Measurements from ENCODE around the gene SYTL3. TPM values are rescaled to one million over a fixed set of nuclear protein-coding genes. Genes with fewer than 3 reads are reported as not detected.
A peak's percentile ranks its signal among the peaks of the same experiment; 100 is the strongest.

Gene SYTL3
- total RNA-seq, 5 donors from 2014 or later (not counting 1 experiment from before 2014, with no cell fraction given), result 14.4 to 45.6 (median 22.9) TPM

DNA sequence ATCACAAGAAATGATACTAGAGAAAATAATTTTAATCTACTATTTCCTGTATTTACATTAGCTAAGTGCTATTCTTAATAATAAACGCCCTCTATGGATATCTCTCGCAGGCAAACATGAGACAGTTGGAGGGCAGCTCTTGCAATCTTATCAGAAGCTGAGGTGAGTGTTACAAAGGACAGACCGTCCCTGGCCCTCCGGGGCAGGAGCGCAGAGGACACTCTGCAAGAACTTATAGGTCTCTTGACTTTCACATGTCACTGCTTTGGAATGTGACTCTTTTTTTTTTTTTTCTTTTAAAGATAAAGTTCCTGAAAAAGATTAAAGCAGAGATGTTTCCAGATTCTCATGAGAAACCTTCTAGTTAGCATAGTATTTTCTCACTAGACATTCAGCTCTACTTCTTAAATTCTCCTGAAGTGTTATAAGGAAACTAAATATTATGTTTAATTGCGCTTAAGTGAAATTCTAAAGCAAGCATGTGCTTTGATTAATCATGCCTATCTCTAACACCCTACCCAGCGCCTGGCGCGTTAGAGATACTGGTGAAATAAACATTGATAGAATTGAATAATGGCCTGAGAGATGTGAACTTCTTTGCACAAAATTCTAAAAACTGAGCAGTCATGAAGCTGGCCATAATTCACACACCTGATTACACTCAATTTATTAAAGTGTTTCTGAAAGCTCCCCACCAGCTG lies 57.4 kb downstream of the SYTL3 start:
- CTCF ChIA-PET, result interaction anchor here in 1 of 2 donors (0.6 to 1.7 kb wide), 6 partner anchors 40 to 380 kb away, joined by 3 to 5 read pairs (median 4); no protein-coding TSS in a partner anchor
- no peak overlapping the region for H3K27ac ChIP-seq (ENCODE audit: low read length)
- peaks cover 34% of the 10 kb centered on the region for H3K36me3 Mint-ChIP-seq

DNA sequence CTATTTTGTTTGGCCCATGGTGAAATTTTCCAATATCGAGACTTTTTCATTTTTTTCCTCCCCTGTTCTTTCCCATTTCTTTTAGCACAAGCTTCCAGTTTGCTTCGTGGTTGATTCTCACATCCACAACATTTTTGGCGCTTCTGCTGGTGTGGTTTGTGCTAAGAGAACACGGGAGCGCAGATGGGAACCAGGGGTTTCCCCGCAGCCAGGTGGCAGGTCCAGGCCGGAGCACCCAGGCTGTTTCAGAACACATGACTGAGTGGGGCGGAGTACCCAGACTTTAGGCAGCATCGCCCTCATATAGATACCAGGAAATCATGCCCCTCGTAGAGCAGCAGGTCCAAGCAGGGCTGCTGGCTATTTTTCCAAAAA lies 58.0 kb downstream of the SYTL3 start:
- H3K27ac Mint-ChIP-seq, result no peak overlapping the region
- H3K9me3 Mint-ChIP-seq, result no peaks in the 10 kb centered on the region
- no peak overlapping the region for H3K27ac ChIP-seq (ENCODE audit: low read length)
- H3K36me3 ChIP-seq (ENCODE audit: control insufficient read depth in 2 of 2, extremely low read depth in 1 of 2, insufficient read depth in 1 of 2, low read length in 1 of 2), result peaks cover 9 to 16% of the 10 kb centered on the region in 2 donors
- DNase-seq (no peak), ATAC-seq (replicated peaks in 1 of 4) (no peak)
- peaks cover 0 to 16% of the 10 kb centered on the region in 2 experiments for H3K4me1 ChIP-seq (ENCODE audit: control insufficient read depth in 1 of 2, extremely low read depth in 1 of 2, insufficient read depth in 2 of 2, low read length in 2 of 2)
- CTCF ChIA-PET, result interaction anchor here in 1 of 2 donors (0.6 to 0.7 kb wide), 3 partner anchors 85 to 380 kb away, joined by 3 read pairs; no protein-coding TSS in a partner anchor
- no peaks in the 10 kb centered on the region for H3K27me3 ChIP-seq (replicated peaks in 1 of 2; ENCODE audit: control insufficient read depth in 2 of 2, extremely low read depth in 1 of 2, insufficient read depth in 2 of 2, low read length in 1 of 2)
- POLR2A ChIA-PET, result interaction anchor here in 1 of 2 donors (0.6 kb wide), 1 partner anchor 274 kb away, joined by 3 read pairs; no protein-coding TSS in a partner anchor
- H3K9me3 ChIP-seq, result no peaks in the 10 kb centered on the region
- H3K36me3 Mint-ChIP-seq, result peaks cover 34% of the 10 kb centered on the region
- H3K4me1 Mint-ChIP-seq, result peaks cover 7 to 10% (median 9%) of the 10 kb centered on the region in 3 donors
- no peak overlapping the region for H3K4me3 ChIP-seq (ENCODE audit: control insufficient read depth in 1 of 2, extremely low read depth in 1 of 2, low read length in 1 of 2)
- H3K4me3 Mint-ChIP-seq, result no peak overlapping the region
- no peaks in the 10 kb centered on the region for H3K27me3 Mint-ChIP-seq
- WGBS (ENCODE audit: insufficient coverage), result 30% methylated on average over 2 of the region's 10 CpGs

More for the DNA sequence above, 57.4 kb downstream of the SYTL3 start:
- no peaks in the 10 kb centered on the region for H3K9me3 ChIP-seq
- Mint-ChIP-seq H3K9me3 (no peaks in the 10 kb centered on the region), H3K4me1 (peaks cover 7 to 10% (median 9%) of the 10 kb centered on the region in 3 donors), H3K27me3 (no peaks in the 10 kb centered on the region), H3K4me3 (no peak overlapping the region), H3K27ac (no peak overlapping the region)
- DNase-seq (no peak), ATAC-seq (replicated peaks in 1 of 4) (no peak)
- no peak overlapping the region for H3K4me3 ChIP-seq (ENCODE audit: control insufficient read depth in 1 of 2, extremely low read depth in 1 of 2, low read length in 1 of 2)
- H3K4me1 ChIP-seq (ENCODE audit: control insufficient read depth in 1 of 2, extremely low read depth in 1 of 2, insufficient read depth in 2 of 2, low read length in 2 of 2), result peaks cover 0 to 16% of the 10 kb centered on the region in 2 experiments
- H3K27me3 ChIP-seq (replicated peaks in 1 of 2; ENCODE audit: control insufficient read depth in 2 of 2, extremely low read depth in 1 of 2, insufficient read depth in 2 of 2, low read length in 1 of 2), result no peaks in the 10 kb centered on the region
- peaks cover 9 to 16% of the 10 kb centered on the region in 2 donors for H3K36me3 ChIP-seq (ENCODE audit: control insufficient read depth in 2 of 2, extremely low read depth in 1 of 2, insufficient read depth in 1 of 2, low read length in 1 of 2)
- POLR2A ChIA-PET, result interaction anchor here (0.5 to 1.1 kb wide), 3 partner anchors 274 to 1242 kb away, joined by 3 read pairs; no protein-coding TSS in a partner anchor
- WGBS (ENCODE audit: insufficient coverage), result 93% methylated on average over 2 of the region's 9 CpGs

DNA sequence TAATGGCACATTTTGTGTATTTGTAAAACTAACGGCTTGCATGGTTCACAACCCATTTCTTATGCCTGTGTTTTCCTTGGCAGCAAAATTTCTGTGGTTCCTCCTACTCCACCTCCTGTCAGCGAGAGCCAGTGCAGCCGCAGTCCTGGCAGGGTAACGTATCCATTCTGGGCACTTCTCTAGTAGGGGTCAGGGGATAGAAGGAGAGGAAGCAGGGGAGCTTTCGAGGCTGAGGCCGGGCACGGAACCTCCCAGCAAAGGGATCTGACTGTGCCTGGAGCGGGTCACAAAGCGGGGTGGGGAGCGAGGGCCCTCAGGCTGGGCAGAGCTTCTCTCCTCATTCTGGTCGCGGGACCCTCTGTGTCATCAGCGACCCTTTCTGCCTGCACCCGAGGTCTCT lies 58.4 kb downstream of the SYTL3 start:
- H3K27me3 Mint-ChIP-seq, result no peaks in the 10 kb centered on the region
- DNase-seq (no peak), ATAC-seq (replicated peaks in 1 of 4) (no peak)
- no peaks in the 10 kb centered on the region for H3K27me3 ChIP-seq (replicated peaks in 1 of 2; ENCODE audit: control insufficient read depth in 2 of 2, extremely low read depth in 1 of 2, insufficient read depth in 2 of 2, low read length in 1 of 2)
- peaks cover 9 to 18% of the 10 kb centered on the region in 2 donors for H3K36me3 ChIP-seq (ENCODE audit: control insufficient read depth in 2 of 2, extremely low read depth in 1 of 2, insufficient read depth in 1 of 2, low read length in 1 of 2)
- ChIA-PET POLR2A (interaction anchor here in 1 of 2 donors (0.6 kb wide), 1 partner anchor 273 kb away, joined by 3 read pairs; no protein-coding TSS in a partner anchor), CTCF (interaction anchor here in 1 of 2 donors (0.6 to 0.7 kb wide), 2 partner anchors 81 to 264 kb away, joined by 3 to 4 read pairs; no protein-coding TSS in a partner anchor)
- H3K9me3 ChIP-seq, result no peaks in the 10 kb centered on the region
- 93% methylated on average over 6 of the region's 14 CpGs for WGBS (ENCODE audit: insufficient coverage)
- no peak overlapping the region for H3K4me3 ChIP-seq (ENCODE audit: control insufficient read depth in 1 of 2, extremely low read depth in 1 of 2, low read length in 1 of 2)
- H3K27ac ChIP-seq (ENCODE audit: low read length), result no peak overlapping the region
- no peak overlapping the region for H3K4me3 Mint-ChIP-seq
- no peaks in the 10 kb centered on the region for H3K9me3 Mint-ChIP-seq
- H3K36me3 Mint-ChIP-seq, result peaks cover 38% of the 10 kb centered on the region
- peak overlapping the region in 1 of 2 donors; percentile 50 for H3K27ac Mint-ChIP-seq
- H3K4me1 ChIP-seq (ENCODE audit: control insufficient read depth in 1 of 2, extremely low read depth in 1 of 2, insufficient read depth in 2 of 2, low read length in 2 of 2), result peaks cover 0 to 16% of the 10 kb centered on the region in 2 experiments
- peaks cover 7 to 11% (median 10%) of the 10 kb centered on the region in 3 donors for H3K4me1 Mint-ChIP-seq

DNA sequence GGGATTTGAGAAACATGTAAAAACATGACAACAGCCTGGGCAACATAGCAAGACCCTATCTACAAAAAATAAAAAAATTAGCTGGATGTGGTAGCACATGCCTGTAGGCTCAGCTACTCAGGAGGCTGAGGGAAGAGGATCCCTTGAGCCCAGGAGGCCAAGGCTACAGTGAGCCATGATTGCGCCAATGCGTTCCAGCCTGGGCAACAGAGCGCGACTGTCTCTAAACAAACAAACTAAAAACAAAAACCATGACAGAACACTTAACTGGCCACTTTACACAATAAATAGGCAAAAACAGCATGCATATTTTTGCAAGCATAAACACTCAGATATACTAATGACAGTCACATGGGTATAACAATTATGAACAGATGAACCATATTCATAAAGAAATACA lies 60.0 kb downstream of the SYTL3 start:
- no peaks in the 10 kb centered on the region for H3K27me3 ChIP-seq (replicated peaks in 1 of 2; ENCODE audit: control insufficient read depth in 2 of 2, extremely low read depth in 1 of 2, insufficient read depth in 2 of 2, low read length in 1 of 2)
- DNase-seq (no peak), ATAC-seq (replicated peaks in 1 of 4) (no peak)
- Mint-ChIP-seq H3K27ac (no peak overlapping the region), H3K4me3 (no peak overlapping the region), H3K36me3 (peaks cover 52% of the 10 kb centered on the region), H3K9me3 (no peaks in the 10 kb centered on the region), H3K27me3 (no peaks in the 10 kb centered on the region), H3K4me1 (peaks cover 0 to 8% (median 1%) of the 10 kb centered on the region in 3 donors)
- H3K9me3 ChIP-seq, result no peaks in the 10 kb centered on the region
- no peak overlapping the region for H3K27ac ChIP-seq (ENCODE audit: low read length)
- H3K36me3 ChIP-seq (ENCODE audit: control insufficient read depth in 2 of 2, extremely low read depth in 1 of 2, insufficient read depth in 1 of 2, low read length in 1 of 2), result peaks cover 9 to 31% of the 10 kb centered on the region in 2 donors
- H3K4me1 ChIP-seq (ENCODE audit: control insufficient read depth in 1 of 2, extremely low read depth in 1 of 2, insufficient read depth in 2 of 2, low read length in 2 of 2), result peaks cover 0 to under 1% of the 10 kb centered on the region in 2 experiments
- CTCF ChIA-PET, result interaction anchor here in 1 of 2 donors (1.0 to 1.5 kb wide), 2 partner anchors 264 kb away, joined by 3 to 4 read pairs; no protein-coding TSS in a partner anchor
- POLR2A ChIA-PET, result interaction anchor here in 1 of 2 donors (0.6 kb wide), 1 partner anchor 225 kb away, joined by 3 read pairs; no protein-coding TSS in a partner anchor
- no CpG with 5 or more reads among the region's 4 CpGs for WGBS (ENCODE audit: insufficient coverage)
- H3K4me3 ChIP-seq (ENCODE audit: control insufficient read depth in 1 of 2, extremely low read depth in 1 of 2, low read length in 1 of 2), result no peak overlapping the region

- CTCF ChIA-PET, result interaction anchor here (0.6 to 1.5 kb wide), 3 partner anchors 226 to 269 kb away, joined by 3 read pairs; no protein-coding TSS in a partner anchor
- ATAC-seq (replicated peaks in 1 of 4), result no peak
Observed at GRCh38 chr6:158711264-158711663, 61.4 kb downstream of the SYTL3 start.

GRCh38 chr6:158713469-158713868 lies 63.6 kb downstream of the SYTL3 start:
- Histone ChIP-seq H3K27me3 (replicated peaks in 1 of 2; ENCODE audit: control insufficient read depth in 2 of 2, extremely low read depth in 1 of 2, insufficient read depth in 2 of 2, low read length in 1 of 2) (no peaks in the 10 kb centered on the region), H3K9me3 (no peaks in the 10 kb centered on the region), H3K36me3 (ENCODE audit: control insufficient read depth in 2 of 2, extremely low read depth in 1 of 2, insufficient read depth in 1 of 2, low read length in 1 of 2) (peaks cover 2 to 31% of the 10 kb centered on the region in 2 donors), H3K4me3 (ENCODE audit: control insufficient read depth in 1 of 2, extremely low read depth in 1 of 2, low read length in 1 of 2) (no peak overlapping the region), H3K27ac (ENCODE audit: low read length) (no peak overlapping the region), H3K4me1 (ENCODE audit: control insufficient read depth in 1 of 2, extremely low read depth in 1 of 2, insufficient read depth in 2 of 2, low read length in 2 of 2) (peaks cover 2 to 29% of the 10 kb centered on the region in 2 experiments)
- no CpG with 5 or more reads among the region's 6 CpGs for WGBS (ENCODE audit: insufficient coverage)
- ChIA-PET POLR2A (no interaction called here), CTCF (no interaction called here)
- Mint-ChIP-seq H3K4me1 (peaks cover 30 to 36% (median 31%) of the 10 kb centered on the region in 3 donors), H3K27me3 (no peaks in the 10 kb centered on the region), H3K36me3 (peaks cover 53% of the 10 kb centered on the region), H3K27ac (no peak overlapping the region), H3K4me3 (no peak overlapping the region), H3K9me3 (no peaks in the 10 kb centered on the region)
- DNase-seq, result no peak
- no peak for ATAC-seq (replicated peaks in 1 of 4)

More at GRCh38 chr6:158711264-158711663, 61.4 kb downstream of the SYTL3 start:
- no peak overlapping the region for H3K27ac ChIP-seq (ENCODE audit: low read length)
- POLR2A ChIA-PET, result no interaction called here
- no peak overlapping the region for H3K27ac Mint-ChIP-seq
- H3K4me3 ChIP-seq (ENCODE audit: control insufficient read depth in 1 of 2, extremely low read depth in 1 of 2, low read length in 1 of 2), result no peak overlapping the region
- H3K27me3 ChIP-seq (replicated peaks in 1 of 2; ENCODE audit: control insufficient read depth in 2 of 2, extremely low read depth in 1 of 2, insufficient read depth in 2 of 2, low read length in 1 of 2), result no peaks in the 10 kb centered on the region
- no peak overlapping the region for H3K4me3 Mint-ChIP-seq
- WGBS (ENCODE audit: insufficient coverage), result 90% methylated on average over 8 of the region's 10 CpGs
- peaks cover 13 to 20% (median 14%) of the 10 kb centered on the region in 3 donors for H3K4me1 Mint-ChIP-seq
- no peak for DNase-seq
- H3K36me3 ChIP-seq (ENCODE audit: control insufficient read depth in 2 of 2, extremely low read depth in 1 of 2, insufficient read depth in 1 of 2, low read length in 1 of 2), result peaks cover 9 to 37% of the 10 kb centered on the region in 2 donors
- H3K36me3 Mint-ChIP-seq, result peaks cover 60% of the 10 kb centered on the region
- H3K9me3 ChIP-seq, result no peaks in the 10 kb centered on the region
- H3K9me3 Mint-ChIP-seq, result no peaks in the 10 kb centered on the region
- peaks cover under 1 to 11% of the 10 kb centered on the region in 2 experiments for H3K4me1 ChIP-seq (ENCODE audit: control insufficient read depth in 1 of 2, extremely low read depth in 1 of 2, insufficient read depth in 2 of 2, low read length in 2 of 2)
- no peaks in the 10 kb centered on the region for H3K27me3 Mint-ChIP-seq

Measured in T-cell (primary cell).